Measurements from ENCODE around the gene MRPL20.

The MRPL20 gene

DNA sequence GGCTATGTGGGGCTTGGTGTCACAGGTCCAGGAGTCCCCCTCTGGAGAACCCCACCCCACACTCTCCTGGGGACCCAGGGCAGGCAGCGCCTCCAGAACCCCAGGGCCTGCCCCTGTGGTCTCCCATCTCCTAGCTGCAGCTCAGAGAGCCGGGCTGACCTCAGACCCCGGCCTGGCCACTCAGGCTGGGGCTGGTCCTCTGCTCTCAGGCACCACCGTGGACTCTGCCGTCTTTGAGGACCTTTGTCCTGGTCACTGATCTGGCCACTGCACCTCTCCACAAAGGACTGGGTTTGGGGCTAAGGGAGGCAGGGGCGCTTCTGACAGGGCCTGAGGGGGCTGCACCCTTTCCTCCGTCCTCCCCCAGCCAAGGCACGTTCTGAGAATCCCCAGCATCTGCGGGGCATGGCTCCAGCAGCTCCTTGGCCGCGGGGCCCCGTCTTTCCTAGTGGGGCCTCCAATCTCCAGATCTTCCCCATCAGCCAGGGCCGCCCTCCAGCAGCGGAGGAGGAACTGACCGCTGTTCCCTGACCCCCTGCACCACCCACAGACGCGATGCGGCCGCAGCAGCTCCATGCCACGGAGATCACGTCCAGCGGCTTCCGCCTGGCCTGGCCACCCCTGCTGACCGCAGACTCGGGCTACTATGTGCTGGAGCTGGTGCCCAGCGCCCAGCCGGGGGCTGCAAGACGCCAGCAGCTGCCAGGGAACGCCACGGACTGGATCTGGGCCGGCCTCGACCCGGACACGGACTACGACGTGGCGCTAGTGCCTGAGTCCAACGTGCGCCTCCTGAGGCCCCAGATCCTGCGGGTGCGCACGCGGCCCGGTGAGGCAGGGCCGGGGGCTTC is 31.7 kb upstream of the MRPL20 start:
- TF ChIP-seq, protein P1, sequence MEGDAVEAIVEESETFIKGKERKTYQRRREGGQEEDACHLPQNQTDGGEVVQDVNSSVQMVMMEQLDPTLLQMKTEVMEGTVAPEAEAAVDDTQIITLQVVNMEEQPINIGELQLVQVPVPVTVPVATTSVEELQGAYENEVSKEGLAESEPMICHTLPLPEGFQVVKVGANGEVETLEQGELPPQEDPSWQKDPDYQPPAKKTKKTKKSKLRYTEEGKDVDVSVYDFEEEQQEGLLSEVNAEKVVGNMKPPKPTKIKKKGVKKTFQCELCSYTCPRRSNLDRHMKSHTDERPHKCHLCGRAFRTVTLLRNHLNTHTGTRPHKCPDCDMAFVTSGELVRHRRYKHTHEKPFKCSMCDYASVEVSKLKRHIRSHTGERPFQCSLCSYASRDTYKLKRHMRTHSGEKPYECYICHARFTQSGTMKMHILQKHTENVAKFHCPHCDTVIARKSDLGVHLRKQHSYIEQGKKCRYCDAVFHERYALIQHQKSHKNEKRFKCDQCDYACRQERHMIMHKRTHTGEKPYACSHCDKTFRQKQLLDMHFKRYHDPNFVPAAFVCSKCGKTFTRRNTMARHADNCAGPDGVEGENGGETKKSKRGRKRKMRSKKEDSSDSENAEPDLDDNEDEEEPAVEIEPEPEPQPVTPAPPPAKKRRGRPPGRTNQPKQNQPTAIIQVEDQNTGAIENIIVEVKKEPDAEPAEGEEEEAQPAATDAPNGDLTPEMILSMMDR (conservative IDR thresholded peaks at IDR 0.05; ENCODE audit: low read depth, low read length): no peak
- peaks cover 60% of the 10 kb centered on the region for H3K27me3 ChIP-seq (ENCODE audit: insufficient read depth, low read depth)
- H3K4me1 ChIP-seq (ENCODE audit: low read depth, poor library complexity, severe bottlenecking): no peaks in the 10 kb centered on the region
- no peaks in the 10 kb centered on the region for H3K36me3 ChIP-seq (ENCODE audit: insufficient read depth)
- H3K79me2 ChIP-seq (ENCODE audit: insufficient read depth, low read depth): no peaks in the 10 kb centered on the region
- no peak overlapping the region for H3K4me2 ChIP-seq
- H3K9ac ChIP-seq: no peak overlapping the region
- H4K20me1 ChIP-seq (ENCODE audit: insufficient read depth): no peaks in the 10 kb centered on the region
- H3K4me3 ChIP-seq (IDR thresholded peaks at IDR 0.05; ENCODE audit: insufficient read depth, low read depth, low read length): no peak overlapping the region
- no peak overlapping the region for H3K27ac ChIP-seq
- H2AFZ ChIP-seq (ENCODE audit: low read depth): no peak overlapping the region

- TF ChIP-seq, protein P1 (conservative IDR thresholded peaks at IDR 0.05; ENCODE audit: low read depth, low read length): no peak
- Histone ChIP-seq H3K4me1 (ENCODE audit: low read depth, poor library complexity, severe bottlenecking) (no peaks in the 10 kb centered on the region), H3K9ac (no peak overlapping the region)
Observed at GRCh38 chr1:1437904-1438376, 30.8 kb upstream of the MRPL20 start.

DNA sequence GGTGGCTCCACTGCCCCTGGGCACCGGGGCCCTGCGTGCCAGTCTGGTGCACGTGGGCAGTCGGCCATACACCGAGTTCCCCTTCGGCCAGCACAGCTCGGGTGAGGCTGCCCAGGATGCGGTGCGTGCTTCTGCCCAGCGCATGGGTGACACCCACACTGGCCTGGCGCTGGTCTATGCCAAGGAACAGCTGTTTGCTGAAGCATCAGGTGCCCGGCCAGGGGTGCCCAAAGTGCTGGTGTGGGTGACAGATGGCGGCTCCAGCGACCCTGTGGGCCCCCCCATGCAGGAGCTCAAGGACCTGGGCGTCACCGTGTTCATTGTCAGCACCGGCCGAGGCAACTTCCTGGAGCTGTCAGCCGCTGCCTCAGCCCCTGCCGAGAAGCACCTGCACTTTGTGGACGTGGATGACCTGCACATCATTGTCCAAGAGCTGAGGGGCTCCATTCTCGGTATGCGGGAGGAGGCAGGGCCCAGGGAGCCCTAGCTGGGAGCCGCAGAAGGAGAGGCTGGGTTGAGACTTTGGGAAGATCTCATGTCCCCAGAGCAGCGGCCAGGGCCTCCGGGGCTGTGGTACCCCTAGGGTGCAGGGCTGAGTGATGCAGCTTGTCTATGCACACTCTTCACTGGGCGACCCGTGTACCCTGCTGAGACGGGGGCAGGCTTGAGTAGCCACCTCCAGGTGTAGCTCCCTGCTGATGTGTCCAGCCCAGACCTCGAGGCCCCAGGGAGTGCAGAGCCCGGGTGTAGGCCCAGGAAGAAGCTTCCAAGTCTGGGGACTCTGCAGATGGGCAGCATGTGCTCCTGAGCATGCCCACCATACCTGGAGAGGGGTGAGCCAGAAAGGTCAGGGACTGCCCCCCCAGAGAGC is 30.2 kb upstream of the MRPL20 start:
- Histone ChIP-seq H4K20me1 (ENCODE audit: insufficient read depth) (no peaks in the 10 kb centered on the region), H3K79me2 (ENCODE audit: insufficient read depth, low read depth) (no peaks in the 10 kb centered on the region), H3K4me2 (no peak overlapping the region), H3K4me3 (IDR thresholded peaks at IDR 0.05; ENCODE audit: insufficient read depth, low read depth, low read length) (no peak overlapping the region), H3K9ac (no peak overlapping the region), H3K27ac (no peak overlapping the region), H3K36me3 (ENCODE audit: insufficient read depth) (no peaks in the 10 kb centered on the region), H3K27me3 (ENCODE audit: insufficient read depth, low read depth) (peaks cover 55% of the 10 kb centered on the region), H3K4me1 (ENCODE audit: low read depth, poor library complexity, severe bottlenecking) (no peaks in the 10 kb centered on the region), H2AFZ (ENCODE audit: low read depth) (no peak overlapping the region)
- TF ChIP-seq, protein P1 (conservative IDR thresholded peaks at IDR 0.05; ENCODE audit: low read depth, low read length): no peak

More at GRCh38 chr1:1437904-1438376, 30.8 kb upstream of the MRPL20 start:
- H3K27ac ChIP-seq: no peak overlapping the region
- H3K79me2 ChIP-seq (ENCODE audit: insufficient read depth, low read depth): no peaks in the 10 kb centered on the region
- no peak overlapping the region for H2AFZ ChIP-seq (ENCODE audit: low read depth)
- no peak overlapping the region for H3K4me2 ChIP-seq
- H3K4me3 ChIP-seq (IDR thresholded peaks at IDR 0.05; ENCODE audit: insufficient read depth, low read depth, low read length): no peak overlapping the region
- peaks cover 60% of the 10 kb centered on the region for H3K27me3 ChIP-seq (ENCODE audit: insufficient read depth, low read depth)
- no peaks in the 10 kb centered on the region for H3K36me3 ChIP-seq (ENCODE audit: insufficient read depth)
- H4K20me1 ChIP-seq (ENCODE audit: insufficient read depth): no peaks in the 10 kb centered on the region

DNA sequence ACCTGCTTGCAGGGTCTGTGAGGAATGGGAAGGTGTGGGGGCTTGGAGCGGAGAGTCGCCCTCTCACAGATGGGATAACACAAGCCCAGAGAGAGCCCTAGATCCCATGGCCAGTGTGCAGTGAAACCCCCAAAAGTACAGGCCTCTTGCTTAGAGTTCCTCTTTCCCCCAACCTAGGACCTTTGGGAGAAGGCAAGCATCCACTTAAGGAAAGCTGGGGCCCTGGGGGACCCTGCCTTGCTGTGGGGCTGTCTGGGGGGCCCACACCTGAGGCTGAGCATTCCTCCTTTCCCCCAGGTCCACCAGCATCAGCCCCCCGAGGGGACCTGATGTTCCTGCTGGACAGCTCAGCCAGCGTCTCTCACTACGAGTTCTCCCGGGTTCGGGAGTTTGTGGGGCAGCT is 29.5 kb upstream of the MRPL20 start:
- Histone ChIP-seq H3K9ac (no peak overlapping the region), H3K27ac (no peak overlapping the region), H3K4me3 (IDR thresholded peaks at IDR 0.05; ENCODE audit: insufficient read depth, low read depth, low read length) (no peak overlapping the region), H3K27me3 (ENCODE audit: insufficient read depth, low read depth) (peaks cover 53% of the 10 kb centered on the region), H3K79me2 (ENCODE audit: insufficient read depth, low read depth) (no peaks in the 10 kb centered on the region), H3K4me2 (no peak overlapping the region), H3K36me3 (ENCODE audit: insufficient read depth) (no peaks in the 10 kb centered on the region), H3K4me1 (ENCODE audit: low read depth, poor library complexity, severe bottlenecking) (no peaks in the 10 kb centered on the region), H4K20me1 (ENCODE audit: insufficient read depth) (no peaks in the 10 kb centered on the region), H2AFZ (ENCODE audit: low read depth) (no peak overlapping the region)
- TF ChIP-seq, protein P1 (conservative IDR thresholded peaks at IDR 0.05; ENCODE audit: low read depth, low read length): no peak
